Lower lobe of right lung (tissue), 2 donors: Measurements from ENCODE around the gene ADGRB3. TPM values are rescaled to one million over a fixed set of nuclear protein-coding genes. Genes with fewer than 3 reads are reported as not detected.
"Not testable (repeated sequence)": the region's sequence is repeated elsewhere in the genome, so short reads cannot be mapped to it uniquely, and the experiment has no call there.

ENCODE experiments used
- ATAC-seq, 2 donors: fragments of 200-7000 bp; cut with Tn5 transposase; one replicate each; pipeline ENCODE4 v1.9.1; 2020 to 2022; ENCODE audit warnings: mild to moderate bottlenecking in 2 of 2, moderate library complexity in 2 of 2
- DNase-seq: peaks from one replicate; pipeline ENCODE4 v3.0.0-alpha.2; 2020
- H3K27ac ChIP-seq: fragments of 200-600 bp; one replicate; pipeline ENCODE4 v1.8.0; 2022
- H3K27me3 ChIP-seq: fragments of 200-600 bp; one replicate; pipeline ENCODE4 v1.8.0; 2022; ENCODE audit warnings: low read depth
- H3K36me3 ChIP-seq: fragments of 200-600 bp; one replicate; pipeline ENCODE4 v1.8.0; 2022; ENCODE audit warnings: mild to moderate bottlenecking
- H3K4me1 ChIP-seq: fragments of 200-600 bp; one replicate; pipeline ENCODE4 v1.8.0; 2022
- H3K4me3 ChIP-seq: fragments of 200-600 bp; one replicate; pipeline ENCODE4 v1.8.0; 2022; ENCODE audit warnings: mild to moderate bottlenecking
- H3K9me3 ChIP-seq: fragments of 200-600 bp; one replicate; pipeline ENCODE4 v1.8.0; 2022
- intact Hi-C: fragments of 100-400 bp; cut with DNase I; formaldehyde crosslinking; loops from one replicate; pipeline ENCODE4 v1.11.0; 2022
- total RNA-seq: library from RNA; stranded (reverse); fragmentation: NEBNext Ultra II Directional; extraction: Animal tissue kit (Norgen Biotek cat#: 25700); gene quantifications from one replicate; pipeline ENCODE4 v1.2.1, GENCODE V29; 2021
- TF ChIP-seq, protein P1 (sequence below): fragments of 200-600 bp; IDR thresholded peaks from one replicate; pipeline ENCODE4 v1.8.0; 2022; ENCODE audit warnings: antibody characterized with exemption, mild to moderate bottlenecking
- donor health status: DM: no; HTN: yes; CAD: no; lungs with severe emphysema.

The ADGRB3 gene
- total RNA-seq, 1 donor from 2014 or later, result 2.3 TPM

- Histone ChIP-seq H3K4me3 (no peak overlapping the region), H3K4me1 (no peaks in the 10 kb centered on the region), H3K27me3 (no peaks in the 10 kb centered on the region), H3K9me3 (no peaks in the 10 kb centered on the region), H3K36me3 (no peaks in the 10 kb centered on the region), H3K27ac (no peak overlapping the region)
- DNase-seq, result no peak
- intact Hi-C loops, result no loop called here
- ATAC-seq, result no peak
- TF ChIP-seq, protein P1, sequence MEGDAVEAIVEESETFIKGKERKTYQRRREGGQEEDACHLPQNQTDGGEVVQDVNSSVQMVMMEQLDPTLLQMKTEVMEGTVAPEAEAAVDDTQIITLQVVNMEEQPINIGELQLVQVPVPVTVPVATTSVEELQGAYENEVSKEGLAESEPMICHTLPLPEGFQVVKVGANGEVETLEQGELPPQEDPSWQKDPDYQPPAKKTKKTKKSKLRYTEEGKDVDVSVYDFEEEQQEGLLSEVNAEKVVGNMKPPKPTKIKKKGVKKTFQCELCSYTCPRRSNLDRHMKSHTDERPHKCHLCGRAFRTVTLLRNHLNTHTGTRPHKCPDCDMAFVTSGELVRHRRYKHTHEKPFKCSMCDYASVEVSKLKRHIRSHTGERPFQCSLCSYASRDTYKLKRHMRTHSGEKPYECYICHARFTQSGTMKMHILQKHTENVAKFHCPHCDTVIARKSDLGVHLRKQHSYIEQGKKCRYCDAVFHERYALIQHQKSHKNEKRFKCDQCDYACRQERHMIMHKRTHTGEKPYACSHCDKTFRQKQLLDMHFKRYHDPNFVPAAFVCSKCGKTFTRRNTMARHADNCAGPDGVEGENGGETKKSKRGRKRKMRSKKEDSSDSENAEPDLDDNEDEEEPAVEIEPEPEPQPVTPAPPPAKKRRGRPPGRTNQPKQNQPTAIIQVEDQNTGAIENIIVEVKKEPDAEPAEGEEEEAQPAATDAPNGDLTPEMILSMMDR, result no peak
These were observed 23.3 kb downstream of the ADGRB3 start for GRCh38 chr6:68658338-68658737.

- no peaks in the 10 kb centered on the region for H3K36me3 ChIP-seq
- no peaks in the 10 kb centered on the region for H3K4me1 ChIP-seq
- TF ChIP-seq, protein P1, result no peak
- ATAC-seq (no peak), DNase-seq (no peak)
- no peak overlapping the region for H3K4me3 ChIP-seq
- H3K27ac ChIP-seq, result no peak overlapping the region
- H3K27me3 ChIP-seq, result no peaks in the 10 kb centered on the region
- no peaks in the 10 kb centered on the region for H3K9me3 ChIP-seq
- intact Hi-C loops, result no loop called here
These were observed 38.2 kb downstream of the ADGRB3 start for GRCh38 chr6:68673255-68673654.

- DNase-seq (no peak), ATAC-seq (no peak)
- intact Hi-C loops, result no loop called here
- Histone ChIP-seq H3K9me3 (no peaks in the 10 kb centered on the region), H3K27ac (no peak overlapping the region), H3K36me3 (no peaks in the 10 kb centered on the region), H3K4me1 (no peaks in the 10 kb centered on the region), H3K4me3 (no peak overlapping the region), H3K27me3 (no peaks in the 10 kb centered on the region)
- TF ChIP-seq, protein P1, result no peak
These were observed 40.5 kb downstream of the ADGRB3 start for GRCh38 chr6:68675548-68675947.

DNA sequence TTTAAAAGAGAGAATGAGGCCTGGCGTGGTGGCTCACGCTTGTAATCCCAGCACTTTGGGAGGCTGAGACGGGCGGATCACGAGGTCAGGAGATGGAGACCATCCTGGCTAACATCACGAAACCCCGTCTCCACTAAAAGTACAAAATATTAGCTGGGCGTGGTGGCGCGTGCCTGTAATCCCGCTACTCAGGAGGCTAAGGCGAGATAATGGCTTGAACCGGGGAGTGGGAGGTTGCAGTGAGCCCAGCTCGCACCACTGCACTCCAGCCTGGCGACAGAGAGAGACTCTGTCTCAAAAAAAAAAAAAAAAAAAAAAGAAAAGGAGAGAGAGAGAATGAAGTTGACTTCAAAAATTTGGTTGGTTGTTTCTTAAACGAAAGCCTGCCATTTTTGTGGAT is 41.0 kb downstream of the ADGRB3 start:
- intact Hi-C loops, H3K4me1 ChIP-seq, H3K27ac ChIP-seq, DNase-seq, H3K27me3 ChIP-seq, H3K36me3 ChIP-seq, H3K4me3 ChIP-seq, H3K9me3 ChIP-seq, ATAC-seq: not testable (repeated sequence)

GRCh38 chr6:68677058-68677457 is 42.0 kb downstream of the ADGRB3 start:
- TF ChIP-seq, protein P1, result no peak
- H3K27me3 ChIP-seq, result no peaks in the 10 kb centered on the region
- no peak for DNase-seq
- intact Hi-C loops, result no loop called here
- no peak for ATAC-seq
- H3K27ac ChIP-seq, result no peak overlapping the region
- no peaks in the 10 kb centered on the region for H3K9me3 ChIP-seq
- H3K36me3 ChIP-seq, result no peaks in the 10 kb centered on the region
- H3K4me3 ChIP-seq, result no peak overlapping the region
- no peaks in the 10 kb centered on the region for H3K4me1 ChIP-seq

DNA sequence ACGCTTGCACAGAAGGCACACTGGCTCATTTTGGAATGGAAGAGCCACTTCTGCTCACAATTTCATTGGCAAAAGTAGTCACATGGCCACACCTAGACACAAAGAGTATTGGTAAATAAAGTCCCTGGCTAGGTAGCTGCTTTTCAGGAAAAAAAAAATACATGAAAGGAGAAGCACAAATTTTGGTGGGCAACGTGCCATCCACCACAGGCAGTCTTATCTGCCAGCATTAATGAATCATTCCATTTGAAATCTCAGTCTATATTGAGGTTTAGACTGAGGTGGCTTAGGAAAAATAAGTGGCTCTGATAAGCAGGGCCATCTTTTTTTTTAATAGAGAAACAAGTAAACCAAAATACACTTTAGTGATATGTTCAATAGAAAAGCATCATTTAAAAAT is 44.3 kb downstream of the ADGRB3 start:
- Histone ChIP-seq H3K9me3 (no peaks in the 10 kb centered on the region), H3K36me3 (no peaks in the 10 kb centered on the region), H3K27ac (no peak overlapping the region), H3K4me3 (no peak overlapping the region), H3K27me3 (no peaks in the 10 kb centered on the region), H3K4me1 (no peaks in the 10 kb centered on the region)
- ATAC-seq (no peak), DNase-seq (no peak)
- intact Hi-C loops, result no loop called here
- TF ChIP-seq, protein P1, result no peak
